Heart left ventricle (tissue), 13 donors: ENCODE measurements around the gene TMED8.
"Not testable (repeated sequence)": the region's sequence is repeated elsewhere in the genome, so short reads cannot be mapped to it uniquely, and the experiment has no call there.

Experiments used
- POLR2A ChIP-seq, 2 donors: fragments of 450-650 bp; IDR thresholded peaks; one replicate each; pipeline ENCODE4 v1.6.1; 2017; ENCODE audit warnings: antibody characterized with exemption in 2 of 2, mild to moderate bottlenecking in 2 of 2, moderate library complexity in 2 of 2
- TF ChIP-seq, protein P1 (sequence below), 12 donors: fragments of 200-600 bp; sonication (generic) in 4 of 12; IDR thresholded peaks; one replicate each; pipeline versions ENCODE4 v1.5.0 to v1.8.0; 2018 to 2022; ENCODE audit warnings: antibody characterized with exemption in 12 of 12, mild to moderate bottlenecking in 5 of 12
- donor health status: ischemic (EF 13 %, LVEDD 7.1; RV severe dilation, severe dysfunction).
- donor health status: DM: no; HTN: yes; CAD: no.
- donor health status: DM: no; HTN: no; CAD: no.
- donor health status: ischemic (EF 25% LVEDD 6.9; RV normal size, moderate dysfunction).
- donor health status: ischemic (EF 25% LVEDD 5.7; RV mildly dilated, moderate dysfunction).
- donor health status: ischemic (EF 35%, LVEDD 5.7; RV mildly dilated, moderate dysfunction).
- donor health status: nonischemic (EF 11% LVEDD 7.7; RV severe dilation, severe dysfunction).
- donor health status: DM: yes; HTN: yes; CAD: no.
- donor health status: PGD.
- donor health status: ischemic (EF 29% LVEDD 5.4; RV normal size, mild dysfunction).
- donor health status: nonischemic (EF 23%, LVEDD 6.1; RV moderate dilation, normal function).

DNA sequence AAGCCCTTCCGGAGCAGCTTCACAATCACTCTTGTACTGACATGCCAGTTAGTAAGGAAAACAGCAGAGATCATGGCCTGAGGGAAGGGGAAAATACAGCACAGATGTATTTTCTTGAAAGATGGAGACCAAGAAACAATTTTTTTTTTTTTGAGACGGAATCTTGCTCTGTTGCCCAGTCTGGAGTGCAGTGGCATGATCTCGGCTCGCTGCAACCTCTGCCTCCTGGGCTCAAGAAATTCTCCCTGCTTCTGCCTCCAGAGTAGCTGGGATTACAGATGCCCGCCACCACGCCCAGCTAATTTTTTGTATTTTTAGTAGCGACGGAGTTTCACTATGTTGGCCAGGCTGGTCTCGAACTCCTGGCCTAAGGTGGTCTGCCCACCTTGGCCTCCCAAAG is 39.6 kb downstream of the TMED8 start:
- TF ChIP-seq, protein P1, sequence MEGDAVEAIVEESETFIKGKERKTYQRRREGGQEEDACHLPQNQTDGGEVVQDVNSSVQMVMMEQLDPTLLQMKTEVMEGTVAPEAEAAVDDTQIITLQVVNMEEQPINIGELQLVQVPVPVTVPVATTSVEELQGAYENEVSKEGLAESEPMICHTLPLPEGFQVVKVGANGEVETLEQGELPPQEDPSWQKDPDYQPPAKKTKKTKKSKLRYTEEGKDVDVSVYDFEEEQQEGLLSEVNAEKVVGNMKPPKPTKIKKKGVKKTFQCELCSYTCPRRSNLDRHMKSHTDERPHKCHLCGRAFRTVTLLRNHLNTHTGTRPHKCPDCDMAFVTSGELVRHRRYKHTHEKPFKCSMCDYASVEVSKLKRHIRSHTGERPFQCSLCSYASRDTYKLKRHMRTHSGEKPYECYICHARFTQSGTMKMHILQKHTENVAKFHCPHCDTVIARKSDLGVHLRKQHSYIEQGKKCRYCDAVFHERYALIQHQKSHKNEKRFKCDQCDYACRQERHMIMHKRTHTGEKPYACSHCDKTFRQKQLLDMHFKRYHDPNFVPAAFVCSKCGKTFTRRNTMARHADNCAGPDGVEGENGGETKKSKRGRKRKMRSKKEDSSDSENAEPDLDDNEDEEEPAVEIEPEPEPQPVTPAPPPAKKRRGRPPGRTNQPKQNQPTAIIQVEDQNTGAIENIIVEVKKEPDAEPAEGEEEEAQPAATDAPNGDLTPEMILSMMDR (IDR thresholded peaks at IDR 0.05), result not testable (repeated sequence)
- not testable (repeated sequence) for TF ChIP-seq POLR2A (IDR thresholded peaks at IDR 0.05)
